GM12878 (cell line): ENCODE data around the gene PLOD3. TPM values are rescaled to one million over a fixed set of nuclear protein-coding genes. Genes with fewer than 3 reads are reported as not detected.
A peak's percentile ranks its signal among the peaks of the same experiment; 100 is the strongest.

Source experiments
- ATAC-seq: fragments of 200-7000 bp; cut with Tn5 transposase; 3 replicates; pipeline ENCODE4 v1.9.1; 2020; ENCODE audit warnings: mild to moderate bottlenecking, moderate library complexity
- BruUV-seq: library from RNA; stranded (reverse); fragments of 400-500 nt; replicated peaks from 2 replicates; lab custom pipeline; 2021; lab: Mats Ljungman, UMichigan
- CTCF ChIA-PET: fragments of 300-600 bp; sonication (Branson Sonifier 250); formaldehyde crosslinking; extraction: SDS; loops from one replicate; lab custom pipeline; 2021; ENCODE audit warnings: inconsistent platforms; lab: Yijun Ruan, JAX
- POLR2A ChIA-PET: fragments of 350-600 bp; formaldehyde crosslinking; extraction: SDS; loops from one replicate; lab custom pipeline; 2021; ENCODE audit warnings: inconsistent platforms; lab: Charles Lee
- RAD21 ChIA-PET: fragments of 300-600 bp; sonication (Branson Sonifier 250); formaldehyde crosslinking; loops from one replicate; lab custom pipeline; 2023; ENCODE audit warnings: antibody characterized with exemption; ENCODE audit not compliant: unreplicated experiment; lab: Charles Lee
- SMC1A ChIA-PET: fragments of 300-600 bp; sonication (Branson Sonifier 250); formaldehyde crosslinking; loops from one replicate; lab custom pipeline; 2023; ENCODE audit not compliant: unreplicated experiment, uncharacterized antibody; lab: Charles Lee
- DNase-seq: peaks from one replicate; pipeline ENCODE4 v3.0.0-alpha.2; 2011; ENCODE audit warnings: low read depth, low spot score
- FAIRE-seq: peaks from 3 replicates; lab custom pipeline; 2011; peaks lifted over from hg19 to GRCh38; lab: Jason Lieb, UNC
- H2AFZ ChIP-seq: 2 replicates; pipeline ENCODE4 v1.6.0; 2011; ENCODE audit warnings: low read depth, low read length, control low read depth; ENCODE audit not compliant: control insufficient read depth
- H3K27ac ChIP-seq: 2 replicates; pipeline ENCODE4 v1.5.1; 2011; ENCODE audit warnings: control low read depth; ENCODE audit not compliant: control insufficient read depth, insufficient read depth
- H3K27me3 ChIP-seq, 2 experiments: replicated peaks in 1 of 2; 2 replicates each; pipeline versions ENCODE4 v1.6.0 to v1.6.1; 2011; ENCODE audit warnings: low read length in 1 of 2; ENCODE audit not compliant: control insufficient read depth in 2 of 2, insufficient read depth in 2 of 2
- H3K36me3 ChIP-seq, 2 experiments: 2 replicates each; pipeline ENCODE4 v1.5.1; 2011; ENCODE audit warnings: low read length in 1 of 2; ENCODE audit not compliant: control insufficient read depth in 2 of 2, insufficient read depth in 2 of 2
- H3K4me1 ChIP-seq: 2 replicates; pipeline ENCODE4 v1.6.1; 2011; ENCODE audit warnings: mild to moderate bottlenecking, low read length, moderate library complexity, mixed read lengths; ENCODE audit not compliant: control insufficient read depth, insufficient read depth
- H3K4me2 ChIP-seq: 2 replicates; pipeline ENCODE4 v1.6.0; 2011; ENCODE audit warnings: control low read depth; ENCODE audit not compliant: control insufficient read depth, insufficient read depth
- H3K4me3 ChIP-seq: fragments of 200-600 bp; sonication (generic); 2 replicates; pipeline ENCODE4 v1.5.1; 2016
- H3K79me2 ChIP-seq: 2 replicates; pipeline ENCODE4 v1.6.0; 2011; ENCODE audit warnings: low read length; ENCODE audit not compliant: control insufficient read depth, insufficient read depth
- H3K9ac ChIP-seq: 2 replicates; pipeline ENCODE4 v1.8.0; 2011; ENCODE audit warnings: low read length, control low read depth, mixed read lengths; ENCODE audit not compliant: control insufficient read depth, insufficient read depth
- H3K9me3 ChIP-seq: replicated peaks from 3 replicates; pipeline ENCODE4 v1.5.1; 2011; ENCODE audit warnings: mild to moderate bottlenecking, low read length; ENCODE audit not compliant: control insufficient read depth, insufficient read depth
- H4K20me1 ChIP-seq: 2 replicates; pipeline ENCODE4 v1.6.0; 2011; ENCODE audit not compliant: control insufficient read depth, insufficient read depth
- CHD1 ChIP-seq: IDR thresholded peaks from 2 replicates; pipeline ENCODE4 v1.6.1; 2012; ENCODE audit warnings: low read depth, low read length, improper control_type of control experiment
- CUX1 ChIP-seq: IDR thresholded peaks from 2 replicates; pipeline ENCODE4 v1.6.1; 2012; ENCODE audit warnings: improper control_type of control experiment, low read depth, low read length; ENCODE audit not compliant: insufficient replicate concordance
- EGR1 ChIP-seq, 2 experiments: IDR thresholded peaks; 1 replicate in 1 of 2; 2 replicates in 1 of 2; pipeline ENCODE4 v1.6.1; 2011 to 2012; ENCODE audit warnings: low read depth in 2 of 2, low read length in 2 of 2, borderline replicate concordance in 1 of 2, mild to moderate bottlenecking in 1 of 2, moderate library complexity in 1 of 2
- EP300 ChIP-seq, 2 experiments: fragments of 150-350 bp in 1 of 2; IDR thresholded peaks; 2 replicates each; pipeline ENCODE4 v1.6.1; 2011 to 2012; ENCODE audit warnings: low read depth in 2 of 2, low read length in 2 of 2, borderline replicate concordance in 1 of 2, improper control_type of control experiment in 1 of 2, inconsistent platforms in 1 of 2; ENCODE audit not compliant: control insufficient read depth in 1 of 2
- HDAC2 ChIP-seq: fragments of 200-600 bp; sonication (generic); IDR thresholded peaks from 2 replicates; pipeline ENCODE4 v1.6.1; 2017
- IKZF2 ChIP-seq, 2 experiments: fragments of 450-650 bp; IDR thresholded peaks; 2 replicates each; pipeline ENCODE4 v1.6.1; 2017; ENCODE audit warnings: mild to moderate bottlenecking in 2 of 2, moderate library complexity in 2 of 2
- PAX8 ChIP-seq: fragments of 450-650 bp; IDR thresholded peaks from 2 replicates; pipeline ENCODE4 v1.6.1; 2017; ENCODE audit warnings: mild to moderate bottlenecking, moderate library complexity
- STAT3 ChIP-seq: IDR thresholded peaks from 2 replicates; pipeline ENCODE4 v1.6.1; 2011; ENCODE audit warnings: low read depth, low read length, improper control_type of control experiment
- WGBS: methylation state at CpG from one replicate; pipeline ENCODE4 v1.1.6; 2016; ENCODE audit warnings: low lambda C conversion rate; ENCODE audit not compliant: insufficient replicate concordance, insufficient coverage; ENCODE audit errors: missing lambda C conversion rate; 5-methylcytosine and 5-hydroxymethylcytosine counted together
- in situ Hi-C: fragments of 300-500 bp; cut with MboI; formaldehyde crosslinking; loops from 9 replicates; pipeline ENCODE4 v1.14.3; 2018; ENCODE audit warnings: mixed read lengths
- intact Hi-C: fragments of 100-400 bp; cut with micrococcal nuclease; formaldehyde crosslinking; loops from one replicate; pipeline ENCODE4 v1.14.2; 2022; ENCODE audit not compliant: unreplicated experiment
- polyA plus RNA-seq, 11 experiments: library from polyadenylated mRNA; depleted of rRNA in 4 of 11; unstranded in 6 of 11; stranded (reverse) in 5 of 11; fragments of >200 nt; fragmentation: Nextera tagmentation in 4 of 11; fragmentation: Illumina TruSeq in 1 of 11; extraction: Ambion mirVana in 4 of 11; extraction: Trizol in 1 of 11; gene quantifications; 1 replicate in 1 of 11; 2 replicates in 10 of 11; pipeline versions ENCODE4 v1.2.1 to v1.2.3, GENCODE V29; 2011 to 2016; ENCODE audit warnings: inconsistent platforms in 2 of 11, missing spikeins in 2 of 11, low read depth in 1 of 11
- total RNA-seq, 4 experiments: library from RNA; depleted of rRNA in 3 of 4; stranded (reverse); fragments of >200 nt in 3 of 4; fragmentation: Illumina TruSeq in 1 of 4; extraction: Trizol in 1 of 4; gene quantifications; 2 replicates each; pipeline versions ENCODE4 v1.2.1 to v1.2.3, GENCODE V29; 2013 to 2021
- TF ChIP-seq, protein P1 (sequence below): IDR thresholded peaks from 2 replicates; pipeline ENCODE4 v1.6.1; 2012; ENCODE audit warnings: low read depth, low read length, improper control_type of control experiment
- TF ChIP-seq, protein P2 (sequence below): fragments of 450-650 bp; conservative IDR thresholded peaks from 2 replicates; pipeline ENCODE4 v1.6.1; 2017; ENCODE audit warnings: mild to moderate bottlenecking, moderate library complexity

The PLOD3 gene
- total and polyA plus RNA-seq, 10 of the 15 experiments (the other 5 are each of a cell fraction or from before 2014, with no cell fraction given) = 0.53 to 27.8 (median 15.1) TPM

GRCh38 chr7:101218236-101219125 is 1.1 kb upstream of the PLOD3 start:
- peak overlapping the region; percentile 77 for H3K4me2 ChIP-seq
- ChIA-PET CTCF (interaction anchor here (0.7 to 3.8 kb wide), 22 partner anchors 10 to 741 kb away, joined by 3 to 63 read pairs (median 4); partner anchors contain the start of genes FIS1, IFT22 and SLC12A9), SMC1A (interaction anchor here (0.6 to 3.6 kb wide), 14 partner anchors 15 to 854 kb away, joined by 3 to 19 read pairs (median 4); partner anchors contain the start of genes FIS1, MOGAT3 and SERPINE1), POLR2A (interaction anchor here (0.9 to 2.1 kb wide), 13 partner anchors 9 to 606 kb away, joined by 3 to 12 read pairs (median 4); partner anchors contain the start of genes IFT22, MOSPD3, SLC12A9 and TRIM56), RAD21 (interaction anchor here (1.0 to 3.9 kb wide), 7 partner anchors 26 to 501 kb away, joined by 3 to 37 read pairs (median 8); partner anchors contain the start of gene FIS1)
- no peaks in the 10 kb centered on the region for H3K27me3 ChIP-seq
- intact Hi-C loops (loop anchor here (1.0 kb wide), 1 partner anchor 26 kb away; no protein-coding TSS in a partner anchor), in situ Hi-C loops (no loop called here)
- peak overlapping the region; percentile 95 for H2AFZ ChIP-seq
- H3K9me3 ChIP-seq = no peaks in the 10 kb centered on the region
- 4% methylated on average over 25 of the region's 26 CpGs for WGBS
- H3K79me2 ChIP-seq = peaks cover 30% of the 10 kb centered on the region
- H4K20me1 ChIP-seq = no peaks in the 10 kb centered on the region
- TSS peak; percentile 87 for BruUV-seq
- FAIRE-seq (no peak), ATAC-seq (peak; percentile 10), DNase-seq (no peak)
- H3K36me3 ChIP-seq = peaks cover 0 to 5% of the 10 kb centered on the region in 2 experiments; a peak in 3 of 4 replicates
- H3K4me1 ChIP-seq = peaks cover 5% of the 10 kb centered on the region
- H3K4me3 ChIP-seq = peak overlapping the region; percentile 88
- H3K9ac ChIP-seq = peak overlapping the region; percentile 88
- peak overlapping the region; percentile 88 for H3K27ac ChIP-seq
- TF ChIP-seq IKZF2 (IDR thresholded peaks at IDR 0.05) (peak; percentile 32 to 38; a peak in 2 of 4 replicates), CUX1 (no peak), EP300 (IDR thresholded peaks at IDR 0.05; ENCODE audit: borderline replicate concordance in 1 of 2, control insufficient read depth in 1 of 2, low read depth in 2 of 2, low read length in 2 of 2) (no peak), PAX8 (no peak), CHD1 (no peak), EGR1 (IDR thresholded peaks at IDR 0.05; ENCODE audit: borderline replicate concordance in 1 of 2, low read depth in 2 of 2, low read length in 2 of 2) (no peak), HDAC2 (no peak), STAT3 (no peak)
- TF ChIP-seq, protein P1, sequence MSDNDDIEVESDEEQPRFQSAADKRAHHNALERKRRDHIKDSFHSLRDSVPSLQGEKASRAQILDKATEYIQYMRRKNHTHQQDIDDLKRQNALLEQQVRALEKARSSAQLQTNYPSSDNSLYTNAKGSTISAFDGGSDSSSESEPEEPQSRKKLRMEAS = no peak
- TF ChIP-seq, protein P2, sequence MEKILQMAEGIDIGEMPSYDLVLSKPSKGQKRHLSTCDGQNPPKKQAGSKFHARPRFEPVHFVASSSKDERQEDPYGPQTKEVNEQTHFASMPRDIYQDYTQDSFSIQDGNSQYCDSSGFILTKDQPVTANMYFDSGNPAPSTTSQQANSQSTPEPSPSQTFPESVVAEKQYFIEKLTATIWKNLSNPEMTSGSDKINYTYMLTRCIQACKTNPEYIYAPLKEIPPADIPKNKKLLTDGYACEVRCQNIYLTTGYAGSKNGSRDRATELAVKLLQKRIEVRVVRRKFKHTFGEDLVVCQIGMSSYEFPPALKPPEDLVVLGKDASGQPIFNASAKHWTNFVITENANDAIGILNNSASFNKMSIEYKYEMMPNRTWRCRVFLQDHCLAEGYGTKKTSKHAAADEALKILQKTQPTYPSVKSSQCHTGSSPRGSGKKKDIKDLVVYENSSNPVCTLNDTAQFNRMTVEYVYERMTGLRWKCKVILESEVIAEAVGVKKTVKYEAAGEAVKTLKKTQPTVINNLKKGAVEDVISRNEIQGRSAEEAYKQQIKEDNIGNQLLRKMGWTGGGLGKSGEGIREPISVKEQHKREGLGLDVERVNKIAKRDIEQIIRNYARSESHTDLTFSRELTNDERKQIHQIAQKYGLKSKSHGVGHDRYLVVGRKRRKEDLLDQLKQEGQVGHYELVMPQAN = peak; percentile 26; the same call in 1 of the 2 replicates
